GM12878 (cell line): Measurements from ENCODE around the gene NTSR1. TPM values are rescaled to one million over a fixed set of nuclear protein-coding genes. Genes with fewer than 3 reads are reported as not detected.

Experiments
- CBX3 ChIP-seq: fragments of 200-600 bp; sonication (generic); IDR thresholded peaks from 2 replicates; pipeline ENCODE4 v1.6.1; 2016; ENCODE audit warnings: low read depth, borderline replicate concordance
- CHD1 ChIP-seq: IDR thresholded peaks from 2 replicates; pipeline ENCODE4 v1.6.1; 2012; ENCODE audit warnings: low read depth, low read length, improper control_type of control experiment
- HDAC2 ChIP-seq: fragments of 200-600 bp; sonication (generic); IDR thresholded peaks from 2 replicates; pipeline ENCODE4 v1.6.1; 2017
- NR2F1 ChIP-seq: fragments of 450-650 bp; conservative IDR thresholded peaks from 2 replicates; pipeline ENCODE4 v1.6.1; 2017; ENCODE audit warnings: mild to moderate bottlenecking
- PAX5 ChIP-seq: IDR thresholded peaks from 2 replicates; pipeline ENCODE4 v1.6.1; 2011; ENCODE audit warnings: low read depth, low read length, borderline replicate concordance
- POLR2AphosphoS5 ChIP-seq: IDR thresholded peaks from 2 replicates; pipeline ENCODE4 v1.6.1; 2011; ENCODE audit warnings: mild to moderate bottlenecking, low read length, inconsistent platforms
- RELA ChIP-seq: fragments of 450-650 bp; IDR thresholded peaks from 2 replicates; pipeline ENCODE4 v1.8.0; 2014; ENCODE audit warnings: borderline replicate concordance; ENCODE audit not compliant: partially characterized antibody
- SMAD1 ChIP-seq: fragments of 450-650 bp; IDR thresholded peaks from 2 replicates; pipeline ENCODE4 v1.6.1; 2018; ENCODE audit warnings: mild to moderate bottlenecking, low read depth; ENCODE audit not compliant: partially characterized antibody
- SMC3 ChIP-seq: IDR thresholded peaks from 2 replicates; pipeline ENCODE4 v1.6.1; 2011; ENCODE audit warnings: low read length, improper control_type of control experiment, borderline replicate concordance
- ZNF592 ChIP-seq: fragments of 450-650 bp; IDR thresholded peaks from 2 replicates; pipeline ENCODE4 v1.6.1; 2017; ENCODE audit warnings: mild to moderate bottlenecking, moderate library complexity
- polyA plus RNA-seq, 11 experiments: library from polyadenylated mRNA; depleted of rRNA in 4 of 11; unstranded in 6 of 11; stranded (reverse) in 5 of 11; fragments of >200 nt; fragmentation: Nextera tagmentation in 4 of 11; fragmentation: Illumina TruSeq in 1 of 11; extraction: Ambion mirVana in 4 of 11; extraction: Trizol in 1 of 11; gene quantifications; 1 replicate in 1 of 11; 2 replicates in 10 of 11; pipeline versions ENCODE4 v1.2.1 to v1.2.3, GENCODE V29; 2011 to 2016; ENCODE audit warnings: inconsistent platforms in 2 of 11, missing spikeins in 2 of 11, low read depth in 1 of 11
- total RNA-seq, 4 experiments: library from RNA; depleted of rRNA in 3 of 4; stranded (reverse); fragments of >200 nt in 3 of 4; fragmentation: Illumina TruSeq in 1 of 4; extraction: Trizol in 1 of 4; gene quantifications; 2 replicates each; pipeline versions ENCODE4 v1.2.1 to v1.2.3, GENCODE V29; 2013 to 2021
- TF ChIP-seq, protein P1 (sequence below): fragments of 450-650 bp; IDR thresholded peaks from 2 replicates; pipeline ENCODE4 v1.6.1; 2018; ENCODE audit warnings: mild to moderate bottlenecking, low read depth, moderate library complexity; ENCODE audit not compliant: partially characterized antibody

Gene NTSR1
- total and polyA plus RNA-seq, 10 of the 15 experiments (the other 5 are each of a cell fraction or from before 2014, with no cell fraction given): not detected

GRCh38 chr20:62740286-62741141 lies 31.9 kb downstream of the NTSR1 start (continued):
- TF ChIP-seq ZNF592 (no peak), POLR2AphosphoS5 (no peak), NR2F1 (no peak), CBX3 (no peak), SMC3 (no peak), RELA (no peak), PAX5 (peak; percentile 81), SMAD1 (no peak), HDAC2 (no peak), CHD1 (no peak)
- TF ChIP-seq, protein P1, sequence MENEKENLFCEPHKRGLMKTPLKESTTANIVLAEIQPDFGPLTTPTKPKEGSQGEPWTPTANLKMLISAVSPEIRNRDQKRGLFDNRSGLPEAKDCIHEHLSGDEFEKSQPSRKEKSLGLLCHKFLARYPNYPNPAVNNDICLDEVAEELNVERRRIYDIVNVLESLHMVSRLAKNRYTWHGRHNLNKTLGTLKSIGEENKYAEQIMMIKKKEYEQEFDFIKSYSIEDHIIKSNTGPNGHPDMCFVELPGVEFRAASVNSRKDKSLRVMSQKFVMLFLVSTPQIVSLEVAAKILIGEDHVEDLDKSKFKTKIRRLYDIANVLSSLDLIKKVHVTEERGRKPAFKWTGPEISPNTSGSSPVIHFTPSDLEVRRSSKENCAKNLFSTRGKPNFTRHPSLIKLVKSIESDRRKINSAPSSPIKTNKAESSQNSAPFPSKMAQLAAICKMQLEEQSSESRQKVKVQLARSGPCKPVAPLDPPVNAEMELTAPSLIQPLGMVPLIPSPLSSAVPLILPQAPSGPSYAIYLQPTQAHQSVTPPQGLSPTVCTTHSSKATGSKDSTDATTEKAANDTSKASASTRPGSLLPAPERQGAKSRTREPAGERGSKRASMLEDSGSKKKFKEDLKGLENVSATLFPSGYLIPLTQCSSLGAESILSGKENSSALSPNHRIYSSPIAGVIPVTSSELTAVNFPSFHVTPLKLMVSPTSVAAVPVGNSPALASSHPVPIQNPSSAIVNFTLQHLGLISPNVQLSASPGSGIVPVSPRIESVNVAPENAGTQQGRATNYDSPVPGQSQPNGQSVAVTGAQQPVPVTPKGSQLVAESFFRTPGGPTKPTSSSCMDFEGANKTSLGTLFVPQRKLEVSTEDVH: no peak
